ENCODE results near the gene CHAC1.

GRCh38 chr15:40982855-40983254, 29.6 kb downstream of the CHAC1 start:
- TF ChIP-seq YY1 (IDR thresholded peaks at IDR 0.05; ENCODE audit: insufficient read depth, insufficient read length) (no peak), ZNF274 (IDR thresholded peaks at IDR 0.05; ENCODE audit: low read depth, low read length) (no peak), SUZ12 (IDR thresholded peaks at IDR 0.05; ENCODE audit: extremely low read depth, insufficient read depth, insufficient read length) (no peak)
